Stimulated activated CD8-positive, alpha-beta memory T cell treated with anti-CD3 and anti-CD28 coated beads, Interleukin-15, amount 100 ng/mL, for 24 hours (primary cell): ENCODE measurements around the gene THAP8.

Experiments
- DNase-seq: peaks from one replicate; pipeline ENCODE4 v3.0.0-alpha.2; 2020; ENCODE audit warnings: low read depth

THAP8 gene

DNA sequence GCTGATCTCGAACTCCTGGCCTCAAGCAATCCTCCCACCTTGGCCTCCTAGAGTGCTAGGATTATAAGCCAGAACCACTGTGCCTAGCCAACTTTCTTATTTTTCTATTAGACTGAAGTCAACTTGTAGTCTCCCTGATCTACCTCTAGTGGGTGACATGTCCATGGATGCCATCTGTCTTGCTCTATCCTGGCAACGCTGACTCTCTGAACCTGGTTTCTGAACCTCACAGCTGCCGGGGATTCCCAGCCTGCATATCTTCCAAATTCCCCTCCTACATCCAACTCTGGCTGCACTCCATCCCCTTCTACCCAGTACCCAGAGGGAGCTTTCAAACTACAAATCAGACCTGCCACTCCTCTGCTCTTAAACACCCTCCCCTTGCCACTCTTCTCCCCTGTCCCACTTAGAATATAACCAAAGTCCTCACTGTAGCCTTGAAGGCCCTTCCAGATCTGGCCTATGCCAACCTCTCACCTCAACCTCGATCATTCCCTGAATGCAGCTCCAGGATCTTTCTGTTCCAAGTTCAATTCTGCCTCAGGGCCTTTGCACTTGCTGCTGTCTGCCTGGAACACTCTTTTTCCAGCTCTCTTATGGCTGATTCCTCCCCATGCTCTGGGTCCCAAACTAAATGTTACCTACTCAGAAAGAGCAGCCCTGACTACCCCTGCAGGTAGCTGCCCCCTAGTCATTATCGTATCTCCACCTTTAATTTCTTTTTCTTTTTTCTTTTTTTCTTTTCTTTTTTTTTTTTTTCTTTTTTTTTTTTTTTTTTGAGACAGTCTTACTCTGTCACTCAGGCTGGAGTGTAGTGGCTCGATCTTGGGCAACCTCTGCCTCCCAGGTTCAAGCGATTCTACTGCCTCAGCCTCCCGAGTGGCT is 23.6 kb downstream of the THAP8 start:
- DNase-seq = no peak

DNA sequence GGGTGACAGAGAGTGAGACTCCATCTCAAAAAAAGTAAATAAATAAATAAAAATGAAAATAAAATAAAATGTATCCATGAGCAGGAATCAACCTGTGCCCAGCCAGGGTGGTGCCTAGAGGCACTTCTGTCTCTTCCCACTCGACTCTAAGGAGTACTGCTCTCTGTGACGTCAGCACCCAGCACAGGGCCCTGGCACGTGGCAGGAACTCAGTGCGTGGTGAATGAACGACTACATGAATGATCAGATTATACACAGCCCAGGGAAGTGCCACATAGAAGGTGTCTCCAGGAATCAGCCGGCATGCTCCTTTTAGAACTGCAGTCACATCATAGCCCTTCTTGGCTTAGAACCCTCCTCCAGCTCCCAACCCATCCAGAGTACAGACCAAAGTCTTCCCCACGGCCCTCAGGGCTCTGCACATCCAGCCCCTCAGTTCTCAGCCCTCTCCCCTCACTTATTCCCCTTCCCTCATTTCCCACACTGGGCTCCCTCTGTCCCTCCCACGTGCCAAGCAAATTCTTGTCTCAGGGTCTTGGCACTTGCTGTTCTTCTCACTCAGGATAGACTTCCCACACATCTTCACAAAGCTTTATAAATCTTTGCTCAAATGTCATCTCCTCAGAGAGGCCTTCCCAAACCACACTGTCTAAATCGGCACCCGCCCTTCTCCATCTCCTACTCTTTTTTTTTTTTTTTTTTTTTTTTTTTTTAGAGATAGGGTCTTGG is 25.6 kb downstream of the THAP8 start:
- no peak for DNase-seq

DNA sequence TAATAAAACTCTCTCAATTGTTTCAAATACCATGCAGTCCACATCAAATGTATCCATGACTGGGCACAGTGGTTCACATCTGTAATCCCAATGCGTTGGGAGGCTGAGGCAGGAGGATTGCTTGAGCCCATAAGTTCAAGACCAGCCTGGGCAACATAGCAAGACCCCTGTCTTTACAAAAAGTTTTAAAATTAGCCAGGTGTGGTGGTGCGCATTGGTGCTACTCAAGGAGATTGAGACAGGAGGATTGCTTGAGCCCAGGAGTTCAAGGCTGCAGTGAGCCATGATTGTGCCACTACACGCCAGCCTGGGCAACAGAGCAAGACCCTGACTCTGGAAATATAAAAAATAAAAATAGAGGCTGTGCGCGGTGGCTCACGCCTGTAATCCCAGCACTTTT is 26.4 kb downstream of the THAP8 start:
- DNase-seq = no peak

DNA sequence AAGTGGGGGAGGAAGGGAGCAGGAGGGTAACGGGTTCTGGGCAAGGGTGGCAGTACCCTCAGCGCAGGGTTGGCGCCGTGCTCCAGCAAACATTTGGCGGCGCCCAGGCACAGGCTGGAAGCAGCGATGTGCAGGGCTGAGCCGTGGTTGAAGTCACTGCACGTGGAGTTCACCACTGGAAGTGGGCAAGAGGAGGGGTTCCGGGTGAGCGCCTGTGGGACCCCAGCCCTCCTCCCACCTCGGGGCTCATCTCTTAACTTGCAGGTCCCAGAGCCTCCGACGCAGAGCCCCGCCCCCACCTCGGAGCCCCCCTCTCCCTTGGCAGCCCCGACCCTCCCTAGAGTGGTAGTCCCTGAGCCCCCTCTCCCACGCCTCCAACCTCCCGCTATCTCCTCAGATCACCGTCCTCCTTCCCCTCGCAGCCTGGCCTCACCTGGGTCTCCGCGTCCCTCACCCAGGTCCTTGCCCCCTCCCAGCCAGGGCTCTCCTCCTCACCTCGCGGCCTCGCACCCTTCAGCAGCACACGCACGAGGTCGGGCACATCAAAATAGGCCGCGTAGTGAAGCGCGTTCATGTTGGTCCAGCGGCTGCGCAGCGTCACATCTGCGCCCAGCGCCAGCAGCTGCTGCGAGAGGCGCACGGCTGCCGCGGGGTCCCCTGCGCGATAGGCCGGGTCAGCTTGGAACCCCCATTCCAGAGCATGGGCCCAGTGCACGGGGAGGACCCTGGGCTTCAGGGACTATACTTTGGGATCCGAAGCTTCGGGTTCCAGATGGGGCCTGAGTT is 27.8 kb downstream of the THAP8 start:
- no peak for DNase-seq

DNA sequence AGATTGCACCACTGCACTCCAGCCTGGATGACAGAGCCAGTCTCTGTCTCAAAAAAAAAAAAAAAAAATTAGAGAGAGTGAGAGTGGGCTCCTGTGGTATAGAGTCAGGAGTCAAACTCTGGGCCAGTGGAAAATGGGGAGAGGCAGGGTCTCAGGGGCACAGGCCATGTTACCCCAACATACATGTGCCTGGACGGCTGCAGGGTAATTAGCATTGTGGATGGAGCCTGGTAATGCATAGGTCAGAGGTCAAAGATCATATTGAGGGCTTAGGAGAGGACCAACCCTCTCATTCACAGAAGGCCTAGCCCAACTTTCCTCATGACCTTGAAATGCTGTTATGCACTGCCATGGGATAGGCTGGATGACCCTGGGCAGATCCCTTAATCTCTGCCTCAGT is 28.5 kb downstream of the THAP8 start:
- DNase-seq = no peak

DNA sequence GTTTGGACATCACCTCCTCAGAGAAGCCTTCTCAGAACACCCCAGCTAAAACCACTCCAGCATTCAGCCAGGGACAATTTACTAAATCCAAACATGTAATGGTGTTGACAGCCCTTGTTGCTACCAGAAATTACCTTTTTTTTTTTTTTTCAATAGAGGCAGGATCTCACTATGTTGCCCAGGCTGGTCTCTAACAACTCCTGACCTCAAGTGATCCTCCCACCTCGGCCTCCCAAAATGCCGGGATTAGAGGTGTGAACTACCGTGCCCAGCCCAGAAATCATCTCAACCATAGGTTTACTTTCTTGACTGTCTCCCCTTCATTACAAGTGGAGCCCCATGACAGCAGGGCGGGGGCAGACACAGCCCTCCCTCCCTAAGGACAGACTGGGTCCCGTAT is 30.7 kb downstream of the THAP8 start:
- no peak for DNase-seq

DNA sequence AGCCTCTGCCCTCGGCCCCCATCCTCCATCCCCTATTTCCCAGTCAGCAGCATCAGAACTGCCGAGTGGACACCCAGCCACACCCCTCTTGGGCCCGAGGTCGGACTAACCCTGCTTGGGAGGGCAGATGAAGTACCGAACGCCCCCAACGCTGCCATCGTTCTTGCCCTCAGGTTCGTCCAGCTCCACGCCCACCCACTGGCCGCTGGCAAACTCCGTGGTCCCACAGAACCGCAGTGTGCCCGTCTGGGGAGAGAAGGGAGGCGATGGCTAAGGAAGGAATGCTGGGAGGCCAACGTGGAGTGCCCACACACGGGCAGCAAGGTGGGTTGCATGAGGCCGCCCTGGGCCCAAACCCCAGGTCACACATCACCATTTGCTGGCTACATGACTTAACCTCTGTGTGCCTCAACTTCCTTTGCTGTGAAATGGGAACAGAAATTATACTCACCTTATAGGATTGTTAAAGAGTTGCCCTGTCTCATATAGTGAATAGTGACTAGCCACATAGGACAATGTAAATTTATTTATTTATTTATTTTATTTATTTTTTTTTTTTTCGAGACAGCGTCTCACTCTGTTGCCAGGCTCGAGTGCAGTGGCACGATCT is 34.9 kb downstream of the THAP8 start:
- DNase-seq = no peak

DNA sequence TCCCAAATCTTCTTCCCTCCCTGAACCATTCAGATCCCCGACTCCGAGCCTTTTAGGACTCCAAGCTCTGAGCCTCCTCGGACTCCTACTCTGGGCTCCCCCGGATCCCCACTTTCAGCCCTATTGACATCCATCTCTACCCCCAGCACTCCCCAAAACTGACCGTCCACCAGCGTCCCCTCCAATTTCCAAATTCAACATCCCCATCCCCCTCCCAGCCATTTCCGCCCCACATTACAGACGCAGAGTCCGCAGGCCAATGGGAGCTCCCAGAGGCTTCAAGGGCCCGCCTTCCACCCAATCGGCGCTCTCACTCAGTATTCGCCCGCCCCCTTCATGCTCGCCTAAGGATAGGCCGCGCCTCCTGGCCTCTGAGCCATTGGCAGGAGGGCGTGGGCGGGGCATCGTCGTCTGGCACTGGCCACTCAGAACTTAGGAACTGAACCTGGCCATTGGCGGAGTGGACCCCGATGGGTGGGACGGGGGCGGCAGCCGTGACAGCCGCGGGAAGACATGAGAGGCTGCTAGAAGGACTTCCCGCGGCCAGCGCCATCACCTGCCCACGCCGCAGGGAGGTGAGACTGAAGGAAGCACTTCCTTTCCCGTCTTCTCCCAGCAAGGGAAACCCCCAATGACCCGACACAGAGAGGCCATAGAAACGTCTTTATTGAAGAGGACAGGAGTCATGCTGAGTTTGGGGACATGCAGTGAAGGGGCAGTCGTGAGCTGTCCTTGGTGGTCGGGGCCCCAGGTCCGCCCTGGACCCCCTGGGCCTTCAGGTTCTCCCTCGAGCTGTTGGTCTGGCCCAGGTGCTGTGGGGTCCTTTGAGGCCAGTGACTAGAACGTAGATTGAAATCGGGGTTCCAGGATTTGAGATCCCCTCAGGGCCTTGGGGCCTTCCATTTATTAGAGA is 39.8 kb downstream of the THAP8 start, which contains the start of gene ALKBH6:
TSS of gene ALKBH6 (minus strand) at position 202 of the 913 bp plus-strand sequence. CDS start 816 bp downstream, outside the sequence.
- DNase-seq = peak; percentile 98

DNA sequence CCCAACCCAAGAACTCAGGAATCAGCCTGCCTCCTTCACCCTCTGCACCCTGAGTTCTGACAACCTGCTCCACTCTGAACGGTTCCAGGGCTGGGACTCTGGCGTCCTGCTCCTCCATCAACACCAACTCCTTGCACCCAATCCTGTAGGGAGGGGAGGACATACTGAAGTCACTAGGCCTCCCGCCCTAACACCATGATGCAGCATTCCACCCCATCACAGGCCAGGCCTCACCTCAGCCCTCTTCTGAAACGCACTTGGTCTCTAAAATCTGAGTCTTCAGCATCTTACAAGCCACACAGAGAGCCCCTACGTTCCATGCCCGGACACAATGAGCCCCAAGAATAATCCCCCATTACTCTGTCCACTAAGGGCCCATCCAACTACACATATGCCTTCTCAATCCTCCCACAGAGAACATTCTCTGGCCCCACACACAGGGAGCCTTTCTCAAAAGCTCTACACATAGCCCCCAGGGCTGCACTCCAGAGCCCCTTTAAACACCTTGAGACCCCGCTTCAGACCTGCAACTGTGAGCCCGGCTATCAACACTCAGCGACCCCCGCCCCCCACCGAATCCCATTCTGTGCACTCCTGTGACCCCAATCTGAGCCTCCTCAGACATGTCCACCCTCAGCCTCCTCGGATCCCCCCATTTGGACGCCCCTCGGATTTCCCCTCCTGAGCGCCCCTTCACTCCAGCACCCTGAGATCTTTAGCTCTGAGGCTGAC is 40.6 kb downstream of the THAP8 start:
- DNase-seq = no peak

DNA sequence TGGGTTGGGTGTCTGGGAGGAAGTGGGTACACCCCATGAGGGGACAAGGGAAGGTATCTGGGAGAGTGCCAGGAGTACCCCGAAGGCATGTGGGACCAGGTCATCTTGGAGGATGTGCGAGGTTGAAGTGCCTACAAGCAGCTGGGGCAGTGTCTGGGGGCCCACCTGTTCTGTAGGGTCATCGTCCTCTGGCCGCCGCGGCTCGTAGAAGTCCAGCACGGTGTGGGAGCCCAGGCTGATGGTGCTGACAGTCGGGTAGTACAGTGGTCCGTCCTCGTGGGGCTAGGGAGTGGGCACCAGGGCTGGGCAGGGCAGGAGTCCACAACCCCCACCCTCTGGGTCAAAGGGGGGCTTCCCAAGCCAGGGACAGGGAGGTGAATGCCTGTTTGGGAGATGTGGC is 43.7 kb downstream of the THAP8 start:
- DNase-seq = no peak

DNA sequence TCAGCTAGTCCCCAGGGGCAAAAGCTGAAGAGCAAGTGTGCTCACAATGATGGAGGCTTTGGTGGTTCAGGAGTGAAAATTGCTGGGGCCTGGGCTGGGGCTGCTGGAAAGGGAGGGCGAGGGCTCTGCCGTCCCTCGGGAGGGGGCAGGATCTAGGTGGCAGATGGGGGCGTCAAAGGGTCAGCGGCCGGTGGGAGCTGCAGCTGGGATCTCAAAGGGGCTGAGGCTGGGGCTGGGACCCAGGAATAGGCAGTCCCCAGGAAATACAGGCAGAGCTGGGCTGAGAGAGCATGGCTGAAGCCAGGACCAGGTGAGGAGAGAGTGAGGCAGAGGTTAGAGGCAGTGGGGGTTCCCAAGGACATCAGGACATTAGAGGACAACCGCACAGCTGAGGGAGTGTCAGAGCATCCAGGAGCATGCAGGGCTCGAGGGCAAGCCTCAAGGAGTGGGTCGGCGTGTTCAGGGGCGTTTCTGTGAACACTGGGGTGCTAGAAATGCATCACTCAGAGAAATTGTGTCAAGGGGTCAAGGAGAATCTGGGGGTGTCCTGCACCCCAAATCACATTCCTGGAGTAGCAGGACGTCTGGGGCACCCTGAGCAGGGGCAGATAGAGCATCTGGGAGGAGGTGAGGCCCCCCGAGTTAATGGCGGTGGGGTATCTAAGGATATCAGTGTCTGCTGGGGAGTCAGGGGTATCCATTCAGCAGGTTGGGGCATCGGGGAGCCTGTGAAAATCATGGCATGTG is 44.3 kb downstream of the THAP8 start:
- DNase-seq = no peak

DNA sequence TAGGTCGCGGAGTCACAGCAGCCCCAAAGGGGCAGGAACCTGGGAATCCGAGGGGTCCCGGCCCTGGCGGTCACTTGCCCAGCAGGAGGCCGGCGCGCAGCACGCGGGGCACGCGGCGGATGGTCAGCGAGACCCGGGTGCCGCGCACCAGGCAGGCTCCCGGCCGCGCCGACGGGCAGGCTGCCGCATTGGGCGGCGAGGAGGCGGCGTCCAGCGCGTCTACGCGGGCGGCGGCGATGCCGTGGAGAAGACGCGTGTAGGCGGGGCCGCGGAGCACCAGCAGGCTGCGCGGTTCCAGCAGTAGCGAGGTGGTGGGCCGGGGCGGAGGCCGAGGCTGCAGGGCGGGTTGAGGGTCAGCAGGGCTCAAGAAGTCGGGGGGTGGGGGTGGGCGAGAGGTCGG is 44.9 kb downstream of the THAP8 start:
- DNase-seq = no peak

DNA sequence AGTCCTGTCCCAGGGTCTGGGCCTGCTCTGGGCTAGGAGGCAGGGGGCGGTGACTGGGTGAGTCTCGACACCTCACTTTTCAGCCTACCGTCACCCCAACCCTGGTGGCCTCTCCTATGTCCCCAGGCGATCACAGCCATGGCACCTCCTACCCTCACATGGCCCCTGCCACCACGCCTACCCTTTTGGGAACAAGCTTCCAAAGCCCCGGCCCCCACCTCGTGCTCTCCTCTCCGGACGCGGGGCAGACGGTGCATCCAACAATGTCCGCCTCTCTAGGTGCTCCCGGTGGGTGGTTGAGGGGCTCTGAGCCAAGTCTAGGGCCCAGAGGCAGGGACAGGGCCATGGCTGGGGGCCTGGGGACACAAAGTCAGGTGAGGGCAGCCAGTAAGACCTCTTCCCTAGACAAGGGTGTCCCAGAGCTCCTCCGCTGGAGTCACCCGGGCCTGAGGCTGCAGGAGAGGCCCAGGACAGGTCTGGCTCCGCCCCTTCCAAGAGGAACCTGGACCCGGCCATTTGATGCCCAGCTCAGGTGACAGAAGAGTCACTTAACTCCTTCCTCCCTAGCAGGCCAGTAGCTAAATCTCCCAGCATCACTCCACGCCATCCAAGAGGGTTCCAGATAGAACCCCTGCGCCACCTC is 45.6 kb downstream of the THAP8 start, which contains the start of gene SYNE4:
TSS of gene SYNE4 (minus strand) at position 478 of the 643 bp plus-strand sequence. CDS start at position 346, 132 bp downstream.
- DNase-seq = no peak

DNA sequence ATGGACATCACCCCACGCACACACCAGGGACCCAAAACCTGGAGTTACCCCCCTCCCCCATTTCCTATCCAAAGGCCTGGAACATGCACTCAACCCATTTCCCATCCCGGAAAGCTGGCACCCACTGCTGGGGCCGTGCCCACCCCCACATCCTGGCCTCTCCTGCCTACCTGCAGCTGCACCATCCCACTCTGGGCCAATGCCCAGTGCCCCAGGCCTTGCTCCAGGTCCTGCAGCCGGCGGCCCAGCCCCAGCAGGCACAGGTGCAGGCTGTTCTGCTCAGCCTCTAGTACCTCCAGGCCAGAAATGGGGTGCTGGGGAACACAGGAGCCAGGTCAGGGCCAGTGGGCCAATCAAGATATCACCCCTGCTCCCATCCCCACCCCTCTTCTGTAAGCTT is 47.1 kb downstream of the THAP8 start:
- DNase-seq = no peak

DNA sequence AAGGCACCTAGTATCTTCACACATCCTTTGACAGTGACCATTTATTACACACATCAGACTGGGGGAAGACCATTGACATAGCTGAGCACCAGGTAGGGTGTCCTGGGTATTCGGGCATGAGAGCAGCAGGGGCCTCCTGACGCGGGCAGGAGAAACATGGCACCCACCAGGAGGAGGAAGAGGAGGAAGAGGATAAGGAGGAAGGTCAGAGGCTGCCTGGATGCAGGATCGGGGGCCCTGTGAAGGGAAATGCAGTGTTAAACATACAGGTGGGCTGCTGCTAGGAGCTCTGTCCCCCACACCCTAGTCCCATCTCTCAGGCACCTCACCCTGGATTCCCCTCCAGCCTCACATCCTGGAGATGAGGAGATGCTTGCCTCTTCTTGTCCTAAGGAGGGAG is 50.8 kb downstream of the THAP8 start:
- no peak for DNase-seq

DNA sequence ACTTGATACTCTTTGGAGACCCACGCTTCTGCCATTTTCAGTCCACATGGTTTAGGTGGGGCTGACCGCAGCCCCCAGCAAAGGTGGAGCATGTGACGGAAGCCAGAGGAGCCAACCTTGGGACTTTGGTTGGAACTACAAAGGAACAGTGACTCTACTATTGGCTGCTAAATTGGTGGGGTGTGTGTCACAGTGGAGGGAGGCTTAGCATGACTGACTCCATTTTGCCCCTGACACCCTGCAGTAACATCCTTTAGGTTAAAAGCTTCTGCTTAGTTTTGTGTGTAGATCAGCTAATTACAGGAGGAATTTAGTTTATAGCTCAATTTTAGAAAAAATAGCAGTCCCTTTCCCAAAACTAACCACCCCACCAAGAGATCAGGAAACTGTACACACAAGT is 52.5 kb downstream of the THAP8 start:
- DNase-seq = no peak

DNA sequence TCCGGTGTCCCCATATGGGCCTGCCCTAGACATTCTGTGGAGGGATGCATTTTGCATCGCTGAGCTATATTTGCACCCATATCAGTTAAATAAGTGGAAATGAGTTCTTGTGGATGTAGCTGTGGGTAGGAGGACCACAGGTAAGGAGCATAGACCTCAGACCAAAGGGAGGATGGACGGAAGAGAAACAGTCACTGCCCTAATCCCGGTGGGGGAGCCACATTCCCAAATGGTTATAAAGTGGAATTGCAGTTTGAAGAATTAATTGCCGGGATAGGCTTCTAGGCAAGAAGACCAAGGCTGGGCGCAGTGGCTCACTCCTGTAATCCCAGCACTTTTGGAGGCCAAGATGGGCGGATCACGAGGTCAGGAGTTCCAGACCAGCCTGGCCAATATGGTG is 57.3 kb downstream of the THAP8 start:
- DNase-seq = no peak

DNA sequence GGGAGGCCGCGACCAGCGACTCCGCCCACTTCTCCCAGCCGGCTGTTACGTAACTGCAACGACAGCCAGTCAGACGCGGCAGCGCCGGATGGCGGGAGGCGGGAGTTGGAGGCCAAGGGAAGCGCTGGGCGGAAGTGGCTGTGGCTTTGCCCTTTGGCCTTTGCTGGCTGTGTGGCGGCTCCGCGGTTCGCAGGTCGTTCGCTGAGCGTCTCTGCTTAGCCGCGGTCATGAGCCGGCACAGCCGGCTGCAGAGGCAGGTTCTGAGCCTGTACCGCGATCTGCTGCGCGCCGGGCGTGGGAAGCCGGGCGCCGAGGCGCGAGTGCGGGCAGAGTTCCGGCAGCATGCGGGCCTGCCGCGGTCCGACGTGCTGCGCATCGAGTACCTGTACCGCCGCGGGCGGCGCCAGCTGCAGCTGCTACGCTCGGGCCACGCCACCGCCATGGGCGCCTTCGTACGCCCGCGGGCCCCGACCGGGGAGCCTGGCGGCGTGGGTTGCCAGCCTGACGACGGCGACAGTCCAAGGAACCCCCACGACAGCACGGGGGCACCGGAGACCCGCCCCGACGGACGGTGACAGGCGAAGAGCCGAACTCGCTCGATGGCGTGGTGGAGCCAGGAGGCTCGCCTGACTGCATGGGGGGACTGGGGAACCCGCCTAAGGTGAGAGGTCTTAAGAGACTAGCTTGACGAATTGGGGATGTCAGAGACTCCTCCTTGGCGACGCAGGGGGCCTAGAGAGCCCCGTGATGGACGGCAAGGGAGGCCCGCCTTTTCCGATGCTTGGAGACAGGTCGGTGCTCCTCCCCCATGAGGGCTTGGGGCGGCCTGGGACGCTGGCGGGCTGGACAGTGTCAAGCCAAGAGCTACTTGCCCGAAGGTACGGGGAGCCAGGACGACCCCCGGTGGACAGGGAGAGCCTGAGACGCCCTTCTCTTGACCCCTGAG is 58.8 kb downstream of the THAP8 start, which contains the start of gene SDHAF1:
TSS of gene SDHAF1 (plus strand) at position 141 of the 946 bp plus-strand sequence. CDS start at position 228, 87 bp downstream.
- peak; percentile 78 for DNase-seq
